Cortex of kidney (tissue), 1 donor: ENCODE data around the gene ZNF565.
"Not testable (repeated sequence)": the region's sequence is repeated elsewhere in the genome, so short reads cannot be mapped to it uniquely, and the experiment has no call there.

Experiments
- DNase-seq: peaks from one replicate; lab custom pipeline; 2025; lab: John Stamatoyannopoulos, UW

ZNF565 gene

DNA sequence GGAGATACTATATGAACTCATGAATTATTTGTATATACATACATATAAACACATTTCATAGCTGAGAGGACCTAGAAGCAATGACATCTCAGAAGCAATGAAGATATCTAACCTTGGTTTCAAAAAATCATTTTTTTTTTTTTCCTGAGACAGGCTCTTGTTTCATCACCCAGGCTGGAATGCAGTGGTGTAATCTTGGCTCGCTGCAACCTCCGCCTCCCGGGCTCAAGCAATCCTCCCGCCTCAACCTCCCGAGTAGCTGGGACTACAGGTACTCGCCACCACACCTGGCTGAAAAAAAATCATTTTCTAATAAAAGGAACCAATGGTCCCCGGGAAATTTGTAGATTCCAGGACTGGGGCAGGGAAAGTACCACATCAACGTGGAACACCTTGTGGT is 4.0 kb downstream of the ZNF565 start:
- no peak for DNase-seq

DNA sequence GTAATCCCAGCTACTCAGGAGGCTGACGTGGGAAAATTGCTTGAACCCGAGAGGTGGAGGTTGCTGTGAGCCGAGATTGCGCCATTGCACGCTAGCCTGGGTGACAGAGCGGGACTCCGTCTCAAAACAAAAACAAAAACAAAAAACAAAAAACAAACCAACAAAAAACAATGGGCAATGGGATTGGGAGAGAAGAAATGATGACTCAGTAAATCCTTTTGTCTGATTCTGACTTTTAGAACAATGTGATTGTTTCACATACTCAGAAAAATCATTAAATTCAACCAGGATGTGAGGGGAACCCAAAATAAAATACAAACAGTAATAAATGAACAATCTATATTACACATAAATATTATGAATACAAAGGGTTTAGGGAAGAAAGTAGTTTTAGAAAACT is 5.1 kb downstream of the ZNF565 start:
- no peak for DNase-seq

DNA sequence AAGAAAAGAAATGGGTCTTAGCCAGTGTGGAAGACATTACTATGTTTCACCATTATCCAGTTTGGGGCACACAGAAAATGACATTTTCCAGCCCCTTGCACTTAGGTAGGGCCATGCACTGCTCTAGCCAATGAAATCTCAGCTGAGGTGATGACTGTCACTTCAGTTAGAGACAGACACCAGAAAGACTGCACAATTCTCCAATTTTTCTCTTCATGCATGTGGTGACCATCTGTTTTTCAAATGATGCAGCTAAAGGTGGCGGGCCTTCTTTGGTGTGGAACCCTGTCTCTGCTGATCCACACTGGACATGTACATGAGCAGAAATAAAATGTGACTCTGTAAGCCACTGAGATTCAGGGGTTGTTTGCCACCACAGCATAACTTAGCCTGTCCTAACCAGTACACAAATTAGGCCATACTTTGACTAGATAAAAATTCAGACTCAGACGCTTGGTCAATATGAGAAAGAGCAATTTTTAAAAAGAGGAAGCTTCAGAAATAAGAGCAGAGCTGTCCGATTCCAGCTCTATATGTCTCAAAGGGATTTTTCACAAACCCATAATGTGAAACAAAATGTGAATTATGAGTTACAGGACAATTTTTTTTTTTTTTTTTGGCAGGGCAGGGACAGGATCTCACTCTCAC is 6.7 kb downstream of the ZNF565 start:
- DNase-seq: no peak

DNA sequence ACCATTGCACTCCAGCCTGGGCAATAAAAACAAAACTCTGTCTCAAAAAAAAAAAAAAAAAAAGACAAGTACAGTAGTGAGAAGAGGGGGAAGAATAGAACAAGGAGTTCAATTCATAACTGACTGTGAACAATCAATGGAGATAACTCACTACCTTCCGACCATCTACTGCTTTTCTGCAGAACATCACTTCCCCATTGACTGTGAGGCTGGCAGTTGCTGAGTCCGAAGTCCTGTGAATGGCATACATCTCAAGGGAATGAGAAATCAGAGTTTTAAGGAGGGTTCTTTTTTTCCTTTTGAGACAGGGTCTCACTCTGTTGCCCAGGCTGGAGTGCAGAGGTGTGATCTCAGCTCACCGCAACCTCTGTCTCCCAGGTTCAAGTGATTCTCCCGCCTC is 11.2 kb downstream of the ZNF565 start:
- DNase-seq: no peak

DNA sequence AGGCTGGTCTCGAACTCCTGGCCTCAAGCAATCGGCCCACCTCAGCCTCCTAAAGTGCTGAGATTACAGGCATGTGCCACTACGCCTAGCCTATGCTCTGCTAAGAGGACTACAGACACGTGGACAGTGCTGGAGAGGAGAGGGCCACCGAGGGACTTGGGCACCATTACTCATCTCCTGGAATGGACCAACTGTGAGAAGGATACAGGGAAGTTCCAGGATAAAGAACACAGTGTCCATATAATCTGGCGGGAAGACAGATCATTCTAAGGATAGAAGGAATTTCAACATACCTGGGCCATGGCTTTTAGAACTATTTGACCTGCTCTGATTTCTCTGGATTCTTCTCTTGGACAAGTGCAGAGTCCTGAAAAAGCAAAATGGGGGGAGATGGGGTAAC is 12.8 kb downstream of the ZNF565 start:
- DNase-seq: no peak

DNA sequence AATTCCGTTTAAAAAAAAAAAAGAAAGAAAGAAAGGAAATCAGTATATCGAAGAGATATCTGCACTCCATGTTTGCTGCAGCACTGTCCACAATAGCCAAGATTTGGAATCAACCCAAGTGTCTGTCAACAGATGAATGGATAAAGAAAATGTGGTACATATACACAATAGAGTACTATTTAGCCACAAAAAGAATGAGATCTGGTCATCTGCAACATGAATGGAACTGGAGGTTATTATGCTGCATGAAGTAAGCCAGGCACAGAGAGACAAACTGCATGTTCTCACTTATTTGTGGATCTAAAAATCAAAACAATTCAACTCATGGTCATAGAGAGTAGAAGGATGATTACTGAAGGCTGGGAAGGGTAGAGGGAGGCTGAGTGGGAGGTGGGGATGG is 16.3 kb downstream of the ZNF565 start:
- DNase-seq: no peak

DNA sequence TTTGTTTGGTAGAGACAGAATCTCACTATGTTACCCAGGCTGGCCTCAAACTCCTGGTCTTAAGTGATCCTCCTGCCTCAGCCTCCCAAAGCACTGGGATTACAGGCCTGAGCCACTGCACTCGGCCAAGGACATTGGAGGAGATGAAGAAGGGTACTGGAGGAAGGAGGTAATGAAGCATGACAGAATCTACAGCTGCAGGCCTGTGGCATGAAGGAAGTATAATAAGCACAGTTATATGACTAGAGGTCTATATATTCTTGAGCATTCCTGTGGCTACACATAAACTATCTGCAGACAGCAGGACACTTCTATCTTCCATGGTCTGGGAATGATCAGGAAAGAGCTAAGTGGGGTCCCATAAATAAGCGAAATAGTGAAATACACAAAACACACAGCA is 18.2 kb downstream of the ZNF565 start:
- no peak for DNase-seq

DNA sequence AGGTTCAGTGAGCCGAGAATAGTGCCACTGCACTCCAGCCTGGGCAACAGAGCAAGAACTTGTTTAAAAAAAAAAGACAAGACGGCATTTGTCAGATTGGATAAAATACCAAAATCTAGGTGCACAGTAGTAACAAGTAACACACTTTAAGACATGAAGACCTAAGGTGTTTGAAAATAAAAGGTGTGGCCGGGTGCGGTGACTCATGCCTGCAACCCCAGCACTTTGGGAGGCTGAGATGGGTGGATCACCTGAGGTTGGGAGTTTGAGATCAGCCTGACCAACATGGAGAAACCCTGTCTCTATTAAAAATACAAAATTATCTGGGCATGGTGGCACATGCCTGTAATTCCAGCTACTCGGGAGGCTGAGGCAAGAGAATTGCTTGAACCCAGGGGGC is 27.7 kb downstream of the ZNF565 start:
- not testable (repeated sequence) for DNase-seq

DNA sequence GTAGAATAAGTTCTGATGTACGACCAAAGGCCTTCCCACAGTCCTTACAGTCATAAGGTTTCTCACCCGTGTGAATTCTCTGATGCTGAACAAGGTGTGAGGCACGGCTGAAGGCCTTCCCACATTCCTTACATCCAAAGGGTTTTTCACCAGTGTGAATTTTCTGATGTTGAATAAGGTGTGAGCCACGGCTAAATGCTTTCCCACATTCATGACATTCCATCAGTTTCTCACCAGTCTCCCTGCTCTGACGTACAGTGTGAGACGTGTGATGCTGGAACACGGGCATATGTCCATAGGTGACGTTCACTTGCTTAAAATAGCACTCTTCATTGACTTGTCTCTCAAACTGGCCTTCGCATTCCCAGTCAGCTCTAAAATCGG is 31.2 kb downstream of the ZNF565 start:
- no peak for DNase-seq

DNA sequence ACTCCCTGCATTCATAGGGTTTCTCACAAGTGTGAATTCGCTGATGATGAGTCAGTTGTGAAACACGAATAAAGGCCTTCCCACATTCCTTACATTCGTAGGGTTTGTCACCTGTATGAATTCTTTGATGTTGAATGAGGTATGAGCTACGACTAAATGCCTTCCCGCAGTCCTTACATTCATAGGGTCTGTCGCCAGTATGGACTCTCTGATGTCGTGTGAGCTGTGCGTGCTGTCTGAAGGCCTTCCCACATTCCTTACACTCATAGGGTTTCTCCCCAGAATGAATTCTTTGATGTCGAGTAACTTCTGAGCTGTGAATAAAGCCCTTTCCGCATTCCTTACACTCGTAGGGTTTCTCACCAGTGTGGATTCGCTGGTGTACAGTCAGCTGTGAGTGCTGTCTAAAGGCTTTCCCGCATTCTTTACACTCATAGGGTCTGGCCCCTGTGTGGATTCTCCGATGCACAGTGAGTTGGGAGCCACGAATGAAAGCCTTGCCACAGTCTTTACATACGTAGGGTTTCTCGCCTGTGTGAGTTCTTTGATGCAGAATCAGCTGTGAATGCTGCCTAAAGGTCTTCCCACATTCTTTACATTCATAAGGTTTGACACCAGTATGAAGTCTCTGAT is 31.7 kb downstream of the ZNF565 start:
- DNase-seq: no peak

DNA sequence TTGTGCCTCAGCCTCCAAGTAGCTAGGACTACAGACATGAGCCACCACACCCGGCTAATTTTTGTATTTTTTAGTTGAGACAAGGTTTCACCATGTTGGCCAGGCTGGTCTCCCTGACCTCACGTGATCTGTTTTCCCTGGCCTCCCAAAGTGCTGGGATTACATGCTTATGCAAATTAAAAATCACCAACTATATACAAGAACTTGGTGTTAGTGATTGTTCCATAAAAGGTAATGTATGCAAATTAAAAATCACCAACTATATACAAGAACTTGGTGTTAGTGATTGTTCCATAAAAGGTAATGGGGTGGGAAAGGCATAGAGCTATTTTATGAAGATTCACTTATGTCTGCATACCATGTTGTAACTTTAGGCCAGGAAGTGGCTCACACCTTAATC is 35.4 kb downstream of the ZNF565 start:
- not testable (repeated sequence) for DNase-seq

DNA sequence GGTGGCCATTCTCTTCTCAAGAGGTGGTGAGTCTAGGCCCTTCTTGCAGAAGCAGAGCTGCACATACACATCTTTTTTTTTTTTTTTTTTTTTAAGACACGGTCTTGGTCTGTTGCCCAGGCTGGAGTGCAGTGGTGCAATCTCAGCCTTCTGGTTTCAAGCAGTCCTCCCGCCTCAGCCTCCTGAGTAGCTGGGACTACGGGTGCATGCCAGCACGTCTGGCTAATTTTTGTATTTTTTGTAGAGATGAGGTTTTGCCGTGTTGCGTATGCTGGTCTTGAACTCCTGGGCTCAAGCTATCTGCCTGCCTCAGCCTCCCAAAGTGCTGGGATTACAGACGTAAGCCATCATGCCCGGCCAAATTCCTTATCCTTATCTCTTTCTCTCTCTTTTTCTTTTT is 40.6 kb downstream of the ZNF565 start:
- not testable (repeated sequence) for DNase-seq

DNA sequence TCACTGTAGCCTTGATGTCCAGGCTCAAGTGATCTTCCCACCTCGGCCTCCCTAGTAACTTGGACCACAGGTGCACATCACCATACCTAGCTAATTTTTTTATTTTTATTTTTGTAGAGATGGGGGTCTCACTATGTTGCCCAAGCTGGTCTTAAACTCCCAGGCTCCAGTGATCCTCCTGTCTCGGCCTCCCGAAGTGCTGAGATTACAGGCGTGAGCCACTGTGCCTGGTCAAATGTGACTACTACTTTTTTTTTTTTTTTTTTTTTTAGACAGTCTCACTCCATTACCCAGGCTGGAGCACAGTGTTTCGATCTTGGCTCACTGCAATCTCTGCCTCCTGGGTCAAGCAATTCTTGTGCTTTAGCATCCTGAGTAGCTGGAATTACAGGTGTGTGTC is 41.6 kb downstream of the ZNF565 start:
- no peak for DNase-seq

DNA sequence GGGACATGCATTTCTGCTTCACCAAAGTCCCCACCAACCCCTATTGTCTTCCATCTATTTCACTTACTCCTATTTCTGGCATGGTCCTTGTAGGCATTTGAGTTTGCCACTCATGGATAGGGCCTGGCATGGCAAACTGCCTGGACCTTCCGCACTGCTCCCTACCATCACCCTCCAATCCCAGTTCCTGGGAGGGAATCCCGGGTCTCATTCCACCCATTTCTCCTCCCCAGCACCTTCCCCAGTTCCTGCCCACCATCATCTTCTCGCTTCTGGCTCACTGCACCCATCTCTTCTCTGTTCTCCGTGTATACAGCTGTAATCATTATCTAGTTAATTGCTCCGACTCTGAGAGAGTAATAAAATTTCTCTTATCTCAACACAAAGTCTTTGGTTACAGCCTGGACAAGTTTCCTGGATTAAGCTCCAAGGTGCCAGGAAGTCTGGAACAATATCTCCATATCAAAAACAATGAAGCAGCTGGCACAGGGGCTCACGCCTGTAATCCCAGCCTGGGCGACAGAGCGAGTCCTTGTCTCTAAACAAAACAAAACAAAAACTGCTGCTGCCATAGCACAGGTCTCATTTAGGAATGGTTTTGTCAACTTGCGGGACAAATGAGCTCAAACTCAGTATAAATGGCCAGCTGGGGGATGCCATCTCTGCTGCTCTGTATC is 45.2 kb downstream of the ZNF565 start:
- DNase-seq: no peak

DNA sequence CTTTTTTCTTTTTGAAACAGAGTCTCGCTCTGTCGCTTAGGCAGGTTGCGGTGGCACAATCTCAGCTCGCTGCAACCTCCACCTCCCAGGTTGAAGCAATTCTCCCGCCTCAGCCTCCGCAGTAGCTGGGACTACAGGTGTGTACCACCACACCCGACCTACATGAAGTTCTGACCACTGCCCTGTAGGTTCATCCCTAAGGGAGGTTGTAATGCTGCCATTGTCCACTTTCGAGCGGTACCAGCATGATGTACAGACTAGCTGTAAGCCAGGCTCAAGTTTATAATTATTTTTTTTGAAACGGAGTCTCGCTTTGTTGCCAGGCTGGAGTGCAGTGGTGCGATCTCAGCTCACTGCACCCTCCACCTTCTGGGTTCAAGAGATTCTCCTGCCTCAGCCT is 50.7 kb downstream of the ZNF565 start:
- DNase-seq: no peak

DNA sequence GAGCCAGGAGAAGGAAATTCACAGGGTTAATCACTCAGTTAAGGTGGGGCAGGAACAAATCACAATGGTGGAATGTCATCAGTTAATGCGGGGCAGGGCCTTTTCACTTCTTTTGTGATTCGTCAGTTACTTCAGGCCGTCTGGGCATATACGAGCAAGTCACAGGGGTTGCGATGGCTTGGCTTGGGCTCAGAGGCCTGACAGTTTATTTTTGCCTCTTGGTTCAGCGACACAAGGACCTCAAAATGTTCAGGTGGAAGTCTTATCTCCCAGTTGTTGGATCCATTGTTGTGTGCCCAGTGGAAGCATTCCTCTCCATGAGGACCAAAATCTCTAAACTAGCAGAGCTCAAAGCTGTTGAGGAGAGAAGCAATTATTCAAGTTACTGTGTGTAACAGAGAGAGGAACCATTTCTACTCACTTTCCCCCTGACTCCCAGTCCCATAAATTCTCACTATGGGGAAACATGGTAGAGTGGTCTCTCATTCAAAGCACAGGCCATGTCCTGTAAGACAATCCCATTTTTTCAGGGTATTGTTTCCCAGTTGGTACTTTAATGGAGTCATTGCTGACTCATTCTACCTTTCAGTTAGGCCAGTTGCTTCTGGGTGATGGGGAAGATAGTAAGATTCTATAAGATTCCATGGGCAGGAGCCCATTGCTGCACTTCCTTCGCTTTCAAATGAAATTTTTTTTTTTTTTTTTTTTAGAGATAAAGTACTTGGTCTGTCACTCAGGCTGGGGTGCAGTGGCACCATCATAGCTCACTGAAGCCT is 53.5 kb downstream of the ZNF565 start:
- no peak for DNase-seq

DNA sequence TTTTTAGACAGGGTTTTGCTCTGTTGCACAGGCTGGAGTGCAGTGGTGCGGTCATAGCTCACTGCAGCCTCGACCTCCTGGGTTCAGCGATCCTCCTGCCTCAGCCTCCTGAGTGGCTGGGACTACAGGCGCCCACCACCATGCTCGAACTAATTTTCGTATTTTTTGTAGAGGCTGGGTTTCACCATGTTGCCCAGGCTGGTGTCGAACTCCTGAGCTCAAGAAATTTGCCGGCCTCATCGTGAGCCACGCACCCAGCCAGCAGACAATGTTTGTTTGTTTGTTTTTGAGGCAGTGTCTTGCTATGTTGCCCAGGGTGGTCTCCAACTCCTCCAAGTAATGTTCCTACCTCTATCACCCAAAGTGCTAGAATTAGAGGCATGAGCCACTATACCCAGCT is 61.3 kb downstream of the ZNF565 start:
- no peak for DNase-seq

DNA sequence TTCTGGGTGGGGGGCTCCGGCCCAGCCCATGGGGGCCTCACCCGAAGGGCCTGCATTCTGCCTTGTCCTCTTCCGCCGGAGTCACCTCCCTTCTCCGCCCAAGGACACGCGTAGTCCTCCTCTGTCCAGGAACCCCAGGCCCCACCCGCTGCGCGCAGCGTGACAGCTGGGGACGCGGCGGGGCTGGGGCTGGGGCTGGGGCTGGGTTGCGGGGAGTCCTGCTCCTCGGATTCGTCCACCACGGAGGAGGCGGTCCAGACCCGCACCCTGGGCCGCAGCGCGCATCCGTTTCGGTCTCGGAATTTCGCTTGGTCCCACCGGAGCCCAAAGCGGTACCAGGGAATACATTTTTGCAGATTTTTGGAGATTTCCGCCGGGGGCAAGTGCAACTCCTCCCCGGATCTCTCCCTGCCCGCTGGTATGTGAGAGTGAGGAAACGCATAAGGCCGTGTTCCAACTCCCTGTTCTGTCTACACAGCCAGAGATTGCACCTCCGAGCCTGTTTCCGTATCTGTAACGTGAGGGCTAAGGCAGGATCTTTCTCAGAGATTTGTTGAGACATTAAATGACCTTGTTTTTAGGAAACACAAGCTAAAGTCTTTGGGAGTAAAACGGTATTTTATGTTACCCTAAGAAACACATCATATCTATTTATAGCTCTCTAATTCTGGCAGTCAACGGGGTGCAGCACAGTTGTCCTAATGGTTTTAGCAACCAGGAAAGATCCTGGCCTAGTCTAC is 61.9 kb downstream of the ZNF565 start, which contains the start of gene COX7A1:
COX7A1 (minus strand) TSS at position 96 of the 740 bp plus-strand sequence; CDS start at position 56, 40 bp downstream.
- no peak for DNase-seq

DNA sequence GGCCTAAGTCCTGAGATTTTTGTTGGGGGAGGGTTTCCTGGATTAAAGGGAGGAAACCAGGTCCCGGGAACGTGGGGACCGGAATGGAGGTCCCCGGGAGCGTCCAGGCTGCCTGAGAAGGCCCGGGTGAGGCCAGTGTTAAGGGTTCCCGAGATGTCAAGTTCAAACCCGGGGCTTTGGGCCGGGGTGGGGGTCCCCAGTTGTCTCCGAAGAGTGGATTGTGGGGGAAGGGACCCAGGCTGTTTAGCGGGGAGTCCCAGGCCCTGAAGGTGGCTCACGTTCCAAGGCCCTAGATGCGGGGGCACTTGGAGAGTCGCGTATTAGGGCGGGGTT is 62.5 kb downstream of the ZNF565 start:
- no peak for DNase-seq

DNA sequence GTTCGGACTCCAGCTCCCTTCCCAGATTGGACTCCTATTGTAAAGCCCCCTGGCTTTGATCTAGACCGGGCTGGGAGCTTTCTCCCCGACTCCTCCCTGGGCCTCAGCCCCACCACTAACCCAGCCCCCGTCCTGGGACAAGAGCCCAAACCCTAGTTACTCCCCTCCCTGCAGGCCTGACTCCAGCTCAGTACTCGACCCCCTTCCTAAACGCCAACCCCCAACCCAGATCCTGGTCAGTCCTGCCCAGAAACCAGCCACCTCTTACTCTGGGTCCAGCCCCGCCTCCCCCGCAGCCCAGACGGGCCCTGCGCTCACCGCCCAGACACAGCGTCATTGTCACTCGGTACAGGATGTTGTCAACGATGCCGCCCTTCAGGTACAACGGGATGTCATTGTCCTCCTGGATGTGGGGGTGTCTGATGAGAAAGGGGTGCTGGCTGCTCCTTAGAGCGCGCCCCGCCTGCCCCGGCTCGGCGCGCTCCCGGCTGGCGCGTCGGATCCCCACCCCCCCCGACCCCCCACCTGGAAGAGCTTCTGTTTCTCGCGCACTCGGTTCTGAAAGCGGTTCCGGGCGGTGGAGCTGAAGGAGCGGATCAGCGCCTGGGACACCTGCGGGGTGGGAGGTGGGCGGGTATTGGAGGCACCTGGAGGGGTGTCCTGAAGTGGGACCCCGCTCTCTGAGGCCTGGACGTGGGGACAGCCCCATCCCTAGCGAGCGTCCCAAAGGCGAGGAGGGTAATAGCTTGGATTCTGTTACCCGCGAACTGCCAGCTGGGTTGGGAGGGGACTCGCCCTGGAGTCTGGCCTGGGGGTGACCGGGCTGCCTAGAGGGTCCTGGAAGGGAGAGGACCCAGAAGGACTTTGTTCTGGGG is 63.1 kb downstream of the ZNF565 start:
- no peak for DNase-seq

DNA sequence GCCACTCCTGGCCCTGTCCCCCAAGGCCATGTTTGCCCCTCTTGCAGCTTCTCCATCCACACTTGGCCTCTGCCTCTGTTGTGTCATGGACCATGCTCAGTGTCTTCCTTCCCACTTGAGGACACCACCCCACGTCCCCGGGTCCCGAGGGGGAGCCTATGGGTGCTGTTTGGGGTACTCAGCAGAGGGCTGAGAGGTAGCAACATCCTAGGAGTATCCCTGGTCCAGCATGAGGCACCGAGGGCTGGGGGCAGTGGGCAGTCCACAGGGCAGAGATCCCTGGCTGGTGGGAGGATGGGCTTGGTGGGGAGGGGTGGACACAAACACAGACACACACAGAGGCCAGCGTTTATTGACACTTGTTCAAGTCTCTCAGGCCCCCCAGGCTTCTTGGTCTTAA is 63.9 kb downstream of the ZNF565 start:
- DNase-seq: no peak
